HT-29 (cell line): ENCODE results near the gene PTPRK. TPM values are rescaled to one million over a fixed set of nuclear protein-coding genes. Genes with fewer than 3 reads are reported as not detected.
"Not testable (repeated sequence)": the region's sequence is repeated elsewhere in the genome, so short reads cannot be mapped to it uniquely, and the experiment has no call there.

Source experiments
- DNase-seq: peaks from one replicate; pipeline ENCODE4 v3.0.0-alpha.2; 2015; ENCODE audit warnings: low spot score
- total RNA-seq: library from RNA; depleted of rRNA; stranded (reverse); fragments of >200 nt; shearing (Covaris generic); gene quantifications from 2 replicates; pipeline ENCODE4 v1.2.3, GENCODE V29; 2014

PTPRK gene
- total RNA-seq, 1 experiment from 2014 or later: 190 TPM

GRCh38 chr6:128032042-128032441 lies 488.4 kb downstream of the PTPRK start:
- DNase-seq: no peak

GRCh38 chr6:128029826-128030225 lies 490.6 kb downstream of the PTPRK start:
- no peak for DNase-seq

- no peak for DNase-seq
Observed at GRCh38 chr6:128028183-128028582, 492.2 kb downstream of the PTPRK start.

GRCh38 chr6:128025478-128025877 lies 494.9 kb downstream of the PTPRK start:
- no peak for DNase-seq

- no peak for DNase-seq
Observed at GRCh38 chr6:128024969-128025368, 495.4 kb downstream of the PTPRK start.

GRCh38 chr6:128024046-128024445 lies 496.4 kb downstream of the PTPRK start:
- DNase-seq: no peak

GRCh38 chr6:128018821-128019220 lies 501.6 kb downstream of the PTPRK start:
- no peak for DNase-seq

- no peak for DNase-seq
Observed at GRCh38 chr6:128017288-128017687, 503.1 kb downstream of the PTPRK start.

GRCh38 chr6:128007658-128008057 lies 512.7 kb downstream of the PTPRK start:
- no peak for DNase-seq

- DNase-seq: no peak
Observed at GRCh38 chr6:128005009-128005408, 515.4 kb downstream of the PTPRK start.

- no peak for DNase-seq
Observed at GRCh38 chr6:128000363-128000762, 520.0 kb downstream of the PTPRK start.

GRCh38 chr6:127998985-127999384 lies 521.4 kb downstream of the PTPRK start:
- no peak for DNase-seq

- DNase-seq: no peak
Observed at GRCh38 chr6:127997496-127998164, 522.8 kb downstream of the PTPRK start.

- DNase-seq: no peak
Observed at GRCh38 chr6:127996925-127997324, 523.5 kb downstream of the PTPRK start.

- no peak for DNase-seq
Observed at GRCh38 chr6:127992144-127992543, 528.3 kb downstream of the PTPRK start.

GRCh38 chr6:127990074-127990473 lies 530.3 kb downstream of the PTPRK start:
- no peak for DNase-seq

- DNase-seq: no peak
Observed at GRCh38 chr6:127980996-127981395, 539.4 kb downstream of the PTPRK start.

GRCh38 chr6:127978185-127978584 lies 542.2 kb downstream of the PTPRK start:
- not testable (repeated sequence) for DNase-seq

GRCh38 chr6:127976796-127977195 lies 543.6 kb downstream of the PTPRK start:
- no peak for DNase-seq

GRCh38 chr6:127976111-127976510 lies 544.3 kb downstream of the PTPRK start:
- DNase-seq: no peak

- DNase-seq: no peak
Observed at GRCh38 chr6:127972815-127973214, 547.6 kb downstream of the PTPRK start.

- DNase-seq: peak; percentile 85
Observed at GRCh38 chr6:127971945-127972391, 548.4 kb downstream of the PTPRK start.

GRCh38 chr6:127971386-127971785 lies 549.0 kb downstream of the PTPRK start:
- DNase-seq: peak; percentile 52

GRCh38 chr6:127969701-127970100 lies 550.7 kb downstream of the PTPRK start:
- no peak for DNase-seq
